ENCODE results near the gene BGLAP.

- TF ChIP-seq CTCF (IDR thresholded peaks at IDR 0.05): no peak
- no peak for TF ChIP-seq HMGXB4 (CRISPR knock-in tag; IDR thresholded peaks at IDR 0.05)
- TF ChIP-seq TEAD4 (CRISPR knock-in tag; IDR thresholded peaks at IDR 0.05): no peak
- TF ChIP-seq NFYB (CRISPR knock-in tag; conservative IDR thresholded peaks at IDR 0.05; ENCODE audit: low read depth): no peak
- TF ChIP-seq ZNF232 (CRISPR knock-in tag; IDR thresholded peaks at IDR 0.05): no peak
- no peak for TF ChIP-seq CREM (CRISPR knock-in tag; IDR thresholded peaks at IDR 0.05)
- no peak for TF ChIP-seq NFE2L1 (CRISPR knock-in tag; IDR thresholded peaks at IDR 0.05)
- no peak for TF ChIP-seq ETV6 (CRISPR knock-in tag; IDR thresholded peaks at IDR 0.05)
- TF ChIP-seq PREB (CRISPR knock-in tag; IDR thresholded peaks at IDR 0.05; ENCODE audit: borderline replicate concordance): no peak
- no peak for TF ChIP-seq NR2C2 (CRISPR knock-in tag; IDR thresholded peaks at IDR 0.05)
Measured at GRCh38 chr1:156289857-156290256, 47.9 kb downstream of the BGLAP start.

Measured in WTC11 (cell line).